ENCODE measurements around the gene PMPCA. TPM values are rescaled to one million over a fixed set of nuclear protein-coding genes. Genes with fewer than 3 reads are reported as not detected.

The PMPCA gene
- total RNA-seq, 1 donor from 2014 or later, result 114 TPM

DNA sequence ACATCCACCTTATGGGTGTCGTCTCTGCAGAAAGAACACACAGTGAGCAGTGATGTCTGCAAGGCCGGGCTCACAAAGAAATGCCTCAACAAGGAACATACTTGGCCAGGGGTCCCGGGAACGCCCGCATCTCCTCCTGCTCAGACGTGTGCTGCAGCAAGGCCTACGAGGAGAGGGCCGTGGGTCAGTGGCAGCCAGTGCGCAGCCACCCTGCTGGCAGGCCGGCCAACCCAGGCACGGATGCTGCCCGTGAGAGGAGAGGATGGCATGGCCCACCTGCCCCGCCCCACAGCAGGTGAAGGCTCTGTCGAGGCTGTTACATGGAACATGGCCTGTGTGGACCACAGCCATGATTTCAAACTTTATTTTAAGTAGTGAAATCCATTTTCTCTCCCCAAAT is 53.1 kb downstream of the PMPCA start:
- H3K36me3 Mint-ChIP-seq (ENCODE audit: low read depth), result peaks cover 68% of the 10 kb centered on the region
- H3K27ac Mint-ChIP-seq, result no peak overlapping the region
- intact Hi-C loops (cut with micrococcal nuclease), result no loop called here
- no peaks in the 10 kb centered on the region for H3K4me1 Mint-ChIP-seq
- DNase-seq, result no peak
- H3K4me3 Mint-ChIP-seq, result no peak overlapping the region
- H3K9me3 Mint-ChIP-seq, result no peaks in the 10 kb centered on the region
- no peaks in the 10 kb centered on the region for H3K27me3 Mint-ChIP-seq

DNA sequence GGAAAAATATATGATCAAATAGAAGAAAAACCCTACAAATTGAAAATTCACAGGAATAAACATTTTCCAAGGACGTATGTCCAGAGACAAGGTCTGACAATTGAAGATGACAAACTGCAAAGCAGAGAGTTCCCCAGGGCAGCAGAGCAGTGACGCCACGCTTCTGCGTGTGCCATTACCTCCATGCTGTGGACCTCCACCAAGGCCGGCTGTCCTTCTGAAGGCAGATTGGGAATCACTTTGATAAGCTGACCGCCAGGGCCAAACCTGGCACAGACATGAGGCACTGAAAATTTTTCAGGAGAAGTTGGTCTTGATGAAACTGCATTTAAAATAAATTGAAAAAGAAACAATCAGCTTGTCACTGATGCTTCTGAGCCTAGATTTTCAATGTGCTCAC is 53.8 kb downstream of the PMPCA start:
- H3K27me3 Mint-ChIP-seq, result no peaks in the 10 kb centered on the region
- DNase-seq, result no peak
- H3K4me1 Mint-ChIP-seq, result no peaks in the 10 kb centered on the region
- no peak overlapping the region for H3K27ac Mint-ChIP-seq
- no peaks in the 10 kb centered on the region for H3K9me3 Mint-ChIP-seq
- intact Hi-C loops (cut with micrococcal nuclease), result no loop called here
- H3K36me3 Mint-ChIP-seq (ENCODE audit: low read depth), result peaks cover 66% of the 10 kb centered on the region
- no peak overlapping the region for H3K4me3 Mint-ChIP-seq

DNA sequence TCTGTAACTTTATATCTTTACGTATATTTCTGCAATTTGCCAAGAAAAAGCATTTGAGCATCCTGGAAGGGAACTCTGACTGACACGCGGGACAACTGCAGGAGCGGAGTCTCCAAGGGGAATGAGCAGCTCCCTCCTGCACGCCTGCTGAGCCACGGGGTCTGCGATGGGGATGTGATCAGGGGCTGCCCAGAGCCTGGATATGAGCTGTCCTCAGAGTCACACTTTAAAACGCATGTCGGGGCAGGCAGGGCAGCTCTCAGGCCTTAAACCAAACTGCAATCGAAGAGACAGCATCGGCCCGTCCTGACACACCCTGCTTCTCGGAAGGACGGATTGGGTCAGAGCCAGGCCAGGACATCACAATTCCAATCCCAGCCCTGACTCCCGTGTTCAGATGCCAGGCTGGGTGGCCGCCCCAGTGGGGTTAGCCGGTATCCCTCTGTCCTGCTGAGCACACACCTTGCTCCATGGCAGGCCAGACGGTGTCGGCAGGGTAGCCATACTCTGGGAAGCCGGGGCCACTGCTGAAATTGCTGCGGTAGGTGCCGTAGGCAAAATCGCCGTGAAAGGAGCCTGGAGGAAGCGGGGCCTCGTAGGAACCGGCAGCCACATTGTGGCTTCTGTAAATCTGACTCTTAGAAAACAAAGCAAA is 55.2 kb downstream of the PMPCA start:
- Mint-ChIP-seq H3K9me3 (no peaks in the 10 kb centered on the region), H3K36me3 (ENCODE audit: low read depth) (peaks cover 68% of the 10 kb centered on the region), H3K27me3 (no peaks in the 10 kb centered on the region), H3K4me1 (no peaks in the 10 kb centered on the region), H3K27ac (no peak overlapping the region), H3K4me3 (no peak overlapping the region)
- intact Hi-C loops (cut with micrococcal nuclease), result no loop called here
- no peak for DNase-seq

- Mint-ChIP-seq H3K4me1 (no peaks in the 10 kb centered on the region), H3K27me3 (no peaks in the 10 kb centered on the region), H3K36me3 (ENCODE audit: low read depth) (peaks cover 64% of the 10 kb centered on the region), H3K9me3 (no peaks in the 10 kb centered on the region), H3K4me3 (no peak overlapping the region), H3K27ac (no peak overlapping the region)
- intact Hi-C loops (cut with micrococcal nuclease), result no loop called here
- no peak for DNase-seq
These were observed 55.7 kb downstream of the PMPCA start for GRCh38 chr9:136466155-136466541.

- no peaks in the 10 kb centered on the region for H3K27me3 Mint-ChIP-seq
- H3K4me1 Mint-ChIP-seq, result no peaks in the 10 kb centered on the region
- H3K4me3 Mint-ChIP-seq, result no peak overlapping the region
- H3K27ac Mint-ChIP-seq, result no peak overlapping the region
- H3K36me3 Mint-ChIP-seq (ENCODE audit: low read depth), result peaks cover 59% of the 10 kb centered on the region
- intact Hi-C loops (cut with micrococcal nuclease), result no loop called here
- no peaks in the 10 kb centered on the region for H3K9me3 Mint-ChIP-seq
- no peak for DNase-seq
These were observed 57.3 kb downstream of the PMPCA start for GRCh38 chr9:136467766-136468165.

DNA sequence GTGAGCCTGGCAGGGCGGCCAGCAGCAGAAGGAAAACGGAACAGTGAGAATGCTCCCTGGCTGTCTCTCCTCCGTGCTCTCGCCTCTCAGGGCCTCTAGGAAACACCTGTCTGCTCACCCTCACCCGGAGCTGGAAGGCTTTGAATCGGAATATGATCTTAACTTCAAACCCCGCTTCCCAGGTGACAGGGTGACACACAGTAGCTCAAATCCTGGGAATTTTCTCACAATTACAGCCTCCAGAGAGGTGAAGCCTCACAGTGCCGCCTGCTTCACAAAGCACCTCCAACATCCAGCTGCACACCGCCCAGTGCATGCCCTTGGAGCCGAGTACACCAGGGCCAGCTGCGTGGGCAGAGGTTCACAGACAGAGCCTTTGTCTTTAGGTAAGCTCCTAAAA is 59.9 kb downstream of the PMPCA start:
- no peaks in the 10 kb centered on the region for H3K27me3 Mint-ChIP-seq
- no peak overlapping the region for H3K4me3 Mint-ChIP-seq
- no peak for DNase-seq
- no peak overlapping the region for H3K27ac Mint-ChIP-seq
- peaks cover 44% of the 10 kb centered on the region for H3K36me3 Mint-ChIP-seq (ENCODE audit: low read depth)
- intact Hi-C loops (cut with micrococcal nuclease), result no loop called here
- no peaks in the 10 kb centered on the region for H3K9me3 Mint-ChIP-seq
- H3K4me1 Mint-ChIP-seq, result peaks cover 3% of the 10 kb centered on the region

DNA sequence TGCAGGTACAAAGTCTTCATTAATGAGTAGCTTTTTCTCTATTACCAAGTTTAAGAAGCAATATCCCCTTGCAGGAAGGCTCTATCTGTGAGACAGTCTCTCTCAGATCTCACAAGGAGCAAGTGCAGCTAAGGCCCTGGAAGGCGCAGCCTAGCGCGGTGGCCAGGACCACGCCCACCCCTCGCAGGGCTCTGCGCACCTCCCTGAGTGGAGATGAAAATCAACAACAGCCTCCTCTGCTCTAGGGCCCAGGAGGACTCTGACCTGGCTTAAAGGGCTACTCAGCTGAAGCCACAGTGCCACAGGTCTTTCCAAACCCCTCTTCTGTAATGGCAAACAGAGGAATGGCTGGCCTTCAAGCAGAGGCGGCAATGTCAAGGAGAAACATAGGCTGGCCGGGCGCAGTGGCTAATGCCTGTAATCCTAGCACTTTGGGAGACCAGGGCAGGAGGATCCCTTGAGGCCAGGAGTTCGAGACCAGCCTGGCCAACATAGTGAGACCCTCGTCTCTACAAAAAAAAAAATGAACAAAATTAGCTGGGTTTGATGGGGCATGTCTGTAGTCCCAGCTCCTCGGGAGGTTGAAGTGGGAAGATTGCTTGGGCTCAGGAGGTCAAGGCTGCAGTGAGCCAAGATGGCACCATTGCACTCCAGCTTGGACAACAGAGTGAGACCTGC is 60.5 kb downstream of the PMPCA start:
- no peak overlapping the region for H3K27ac Mint-ChIP-seq
- intact Hi-C loops (cut with micrococcal nuclease), result no loop called here
- no peak for DNase-seq
- H3K9me3 Mint-ChIP-seq, result no peaks in the 10 kb centered on the region
- peaks cover 3% of the 10 kb centered on the region for H3K4me1 Mint-ChIP-seq
- H3K36me3 Mint-ChIP-seq (ENCODE audit: low read depth), result peaks cover 46% of the 10 kb centered on the region
- H3K27me3 Mint-ChIP-seq, result no peaks in the 10 kb centered on the region
- no peak overlapping the region for H3K4me3 Mint-ChIP-seq

DNA sequence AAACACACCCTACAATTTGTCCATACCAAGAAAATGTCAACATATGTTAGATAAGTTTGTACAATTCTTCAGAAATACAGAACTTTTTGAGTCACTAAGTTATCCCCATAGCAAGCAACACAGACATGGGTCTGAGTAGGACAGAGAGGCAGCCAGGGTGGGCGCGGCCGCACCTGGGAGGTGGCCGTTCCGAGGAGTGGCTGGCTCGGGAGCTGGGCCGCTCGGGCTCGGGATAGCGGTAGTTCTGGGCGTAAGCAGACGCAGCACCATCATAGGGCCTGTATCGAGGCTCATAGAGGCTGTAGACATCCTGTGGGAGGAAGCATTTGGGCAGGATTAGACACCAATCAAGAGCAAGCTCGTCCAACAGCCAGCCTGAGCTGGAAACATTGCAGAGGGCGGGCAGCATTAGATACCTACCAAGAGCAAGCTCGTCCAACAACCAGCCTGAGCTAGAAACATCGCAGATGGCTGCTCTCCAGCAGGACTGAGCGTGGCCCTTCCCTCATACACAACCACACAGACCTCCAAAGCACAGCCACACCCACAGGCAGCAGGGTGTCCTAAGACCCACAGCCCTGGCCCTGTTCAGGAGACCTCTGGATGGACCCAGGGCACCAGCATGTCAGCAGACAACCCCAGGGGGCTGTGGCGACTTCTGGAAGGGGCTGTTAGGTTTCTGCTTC is 61.5 kb downstream of the PMPCA start:
- no peak overlapping the region for H3K27ac Mint-ChIP-seq
- peaks cover 40% of the 10 kb centered on the region for H3K36me3 Mint-ChIP-seq (ENCODE audit: low read depth)
- intact Hi-C loops (cut with micrococcal nuclease), result no loop called here
- no peak for DNase-seq
- no peak overlapping the region for H3K4me3 Mint-ChIP-seq
- no peaks in the 10 kb centered on the region for H3K27me3 Mint-ChIP-seq
- peaks cover 3% of the 10 kb centered on the region for H3K4me1 Mint-ChIP-seq
- H3K9me3 Mint-ChIP-seq, result no peaks in the 10 kb centered on the region

- H3K36me3 Mint-ChIP-seq (ENCODE audit: low read depth), result peaks cover 45% of the 10 kb centered on the region
- H3K27me3 Mint-ChIP-seq, result no peaks in the 10 kb centered on the region
- intact Hi-C loops (cut with micrococcal nuclease), result no loop called here
- no peak overlapping the region for H3K4me3 Mint-ChIP-seq
- H3K27ac Mint-ChIP-seq, result no peak overlapping the region
- no peaks in the 10 kb centered on the region for H3K9me3 Mint-ChIP-seq
- peaks cover 3% of the 10 kb centered on the region for H3K4me1 Mint-ChIP-seq
- DNase-seq, result no peak
These were observed 62.3 kb downstream of the PMPCA start for GRCh38 chr9:136472640-136473353.

- H3K36me3 Mint-ChIP-seq (ENCODE audit: low read depth), result peaks cover 45% of the 10 kb centered on the region
- H3K4me3 Mint-ChIP-seq, result no peak overlapping the region
- intact Hi-C loops (cut with micrococcal nuclease), result no loop called here
- H3K4me1 Mint-ChIP-seq, result peaks cover 3% of the 10 kb centered on the region
- H3K27me3 Mint-ChIP-seq, result no peaks in the 10 kb centered on the region
- H3K9me3 Mint-ChIP-seq, result no peaks in the 10 kb centered on the region
- no peak overlapping the region for H3K27ac Mint-ChIP-seq
- DNase-seq, result no peak
These were observed 62.9 kb downstream of the PMPCA start for GRCh38 chr9:136473354-136473721.

Other genes starting within 250 kb of the PMPCA start
- not detected in 2 replicates for gene LHX3, start 205.5 kb upstream of the PMPCA start, total RNA-seq
- 26.4 and 28.0 TPM in 2 replicates for gene QSOX2, start 164.8 kb upstream of the PMPCA start, total RNA-seq
- gene CCDC187, start 106.6 kb upstream of the PMPCA start, total RNA-seq, result not detected in 2 replicates
- gene GPSM1, start 83.1 kb upstream of the PMPCA start, total RNA-seq, result 19.2 and 20.5 TPM in 2 replicates
- 31.5 and 34.0 TPM in 2 replicates for gene DNLZ, start 46.9 kb upstream of the PMPCA start, total RNA-seq
- gene CARD9, start 37.0 kb upstream of the PMPCA start, total RNA-seq, result 7.8 and 9.2 TPM in 2 replicates
- gene SNAPC4, start 10.5 kb upstream of the PMPCA start, total RNA-seq, result 27.3 and 28.0 TPM in 2 replicates
- gene ENTR1, start within 50 bp of the PMPCA start, total RNA-seq, result 56.4 and 60.0 TPM in 2 replicates
- 19.6 and 20.6 TPM in 2 replicates for gene INPP5E, start 29.2 kb downstream of the PMPCA start, total RNA-seq
- 79.2 and 81.2 TPM in 2 replicates for gene SEC16A, start 72.4 kb downstream of the PMPCA start, total RNA-seq
- 108 and 113 TPM in 2 replicates for gene NOTCH1, start 135.4 kb downstream of the PMPCA start, total RNA-seq